ENCODE results near the gene ICE2. TPM values are rescaled to one million over a fixed set of nuclear protein-coding genes. Genes with fewer than 3 reads are reported as not detected.

The ICE2 gene
- total RNA-seq, 4 donors from 2014 or later, result 5.8 to 19.0 (median 14.3) TPM

DNA sequence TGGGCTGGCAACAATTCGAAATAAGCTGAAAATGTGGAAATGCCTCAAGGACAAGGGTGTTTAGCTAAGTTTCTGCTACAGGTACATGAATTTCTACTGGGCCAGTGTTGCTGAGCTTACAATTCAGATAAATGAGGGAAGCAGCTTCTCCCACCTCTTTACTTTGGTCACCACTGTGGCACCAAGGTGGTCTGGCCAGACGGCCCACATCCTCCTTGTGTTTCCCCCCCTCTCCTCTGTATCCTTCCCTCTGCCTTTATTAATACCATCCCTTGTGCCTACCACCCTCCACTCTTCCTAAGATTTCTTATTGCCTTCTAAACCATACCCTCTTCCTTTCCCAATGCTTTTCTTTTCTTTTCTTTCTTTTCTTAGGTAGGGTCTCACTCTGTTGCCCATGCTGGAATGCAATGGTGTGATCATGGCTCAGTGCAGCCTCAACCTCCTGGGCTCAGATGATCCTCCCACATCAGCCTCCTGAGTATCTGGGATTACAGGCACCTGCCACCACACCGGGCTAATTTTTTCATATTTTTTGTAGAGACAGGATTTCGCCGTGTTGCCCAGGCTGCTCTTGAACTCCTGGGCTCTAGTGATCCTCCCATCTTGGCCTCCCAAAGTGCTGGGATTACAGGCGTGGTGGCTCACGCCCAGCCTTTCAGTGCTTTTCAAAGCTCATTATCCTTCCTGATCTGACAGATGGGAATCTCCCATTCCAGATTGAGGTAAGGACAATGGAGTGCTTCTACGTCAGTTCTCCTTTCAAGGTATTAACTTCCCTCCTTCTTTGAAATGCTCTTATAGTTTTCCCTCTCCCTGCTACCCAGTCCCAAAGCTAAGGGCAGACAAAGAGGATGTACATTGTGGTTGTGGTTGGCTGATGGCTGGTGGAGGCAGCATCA is 95.9 kb downstream of the ICE2 start:
- no peak overlapping the region for H3K4me3 ChIP-seq
- no peak for TF ChIP-seq POLR2A (IDR thresholded peaks at IDR 0.05)
- TF ChIP-seq, protein P1, sequence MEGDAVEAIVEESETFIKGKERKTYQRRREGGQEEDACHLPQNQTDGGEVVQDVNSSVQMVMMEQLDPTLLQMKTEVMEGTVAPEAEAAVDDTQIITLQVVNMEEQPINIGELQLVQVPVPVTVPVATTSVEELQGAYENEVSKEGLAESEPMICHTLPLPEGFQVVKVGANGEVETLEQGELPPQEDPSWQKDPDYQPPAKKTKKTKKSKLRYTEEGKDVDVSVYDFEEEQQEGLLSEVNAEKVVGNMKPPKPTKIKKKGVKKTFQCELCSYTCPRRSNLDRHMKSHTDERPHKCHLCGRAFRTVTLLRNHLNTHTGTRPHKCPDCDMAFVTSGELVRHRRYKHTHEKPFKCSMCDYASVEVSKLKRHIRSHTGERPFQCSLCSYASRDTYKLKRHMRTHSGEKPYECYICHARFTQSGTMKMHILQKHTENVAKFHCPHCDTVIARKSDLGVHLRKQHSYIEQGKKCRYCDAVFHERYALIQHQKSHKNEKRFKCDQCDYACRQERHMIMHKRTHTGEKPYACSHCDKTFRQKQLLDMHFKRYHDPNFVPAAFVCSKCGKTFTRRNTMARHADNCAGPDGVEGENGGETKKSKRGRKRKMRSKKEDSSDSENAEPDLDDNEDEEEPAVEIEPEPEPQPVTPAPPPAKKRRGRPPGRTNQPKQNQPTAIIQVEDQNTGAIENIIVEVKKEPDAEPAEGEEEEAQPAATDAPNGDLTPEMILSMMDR (IDR thresholded peaks at IDR 0.05 in 4 of 5, conservative IDR thresholded peaks at IDR 0.05 in 1 of 5), result no peak
- peaks cover 48 to 95% of the 10 kb centered on the region in 2 donors for H3K4me1 ChIP-seq
- no peaks in the 10 kb centered on the region for H3K9me3 ChIP-seq
- DNase-seq (no peak), ATAC-seq (no peak)
- in situ Hi-C loops (cut with MboI; ENCODE audit: low sequenced_read_pairs in 4 of 4), result no loop called here
- intact Hi-C loops (cut with DNase I; ENCODE audit: low total_unique reads), result no loop called here
- H3K36me3 ChIP-seq, result peaks cover 0 to 65% of the 10 kb centered on the region in 2 donors
- H3K27me3 ChIP-seq, result no peaks in the 10 kb centered on the region
- H3K27ac ChIP-seq, result peak overlapping the region in 3 of 4 donors; percentile 5 to 89 (median 35)

DNA sequence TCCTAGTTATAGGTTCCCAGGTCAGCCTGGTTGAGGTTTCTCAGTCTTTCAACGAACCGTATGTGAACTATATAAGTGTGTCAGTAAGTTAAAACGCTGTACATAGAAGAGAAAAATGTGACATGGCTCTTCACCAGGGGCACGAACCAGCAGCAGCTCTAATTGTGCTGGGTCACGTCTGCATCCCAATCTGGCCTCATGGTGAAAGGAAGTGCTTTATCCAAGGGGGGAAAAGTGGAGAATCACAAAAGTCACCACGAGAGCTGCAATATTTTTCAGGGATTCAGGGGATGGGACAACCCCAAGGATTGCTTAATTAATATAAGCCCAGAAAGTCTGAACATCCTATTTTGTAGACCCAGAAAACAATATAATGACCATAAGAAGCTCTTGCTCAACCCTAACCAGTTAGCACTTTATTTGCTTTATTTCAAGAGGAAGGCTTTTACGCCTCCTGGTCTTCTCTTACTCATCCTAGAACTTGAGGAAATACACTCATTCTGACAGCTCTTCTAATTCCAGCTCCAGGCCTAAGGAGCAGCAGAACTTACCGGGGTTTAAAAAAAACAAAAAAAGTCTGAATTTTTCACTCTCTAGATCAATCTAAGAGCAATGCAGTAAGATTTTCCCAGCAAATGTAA is 97.7 kb downstream of the ICE2 start:
- Histone ChIP-seq H3K9me3 (no peaks in the 10 kb centered on the region), H3K4me3 (no peak overlapping the region), H3K4me1 (peaks cover 59 to 95% of the 10 kb centered on the region in 2 donors), H3K36me3 (peaks cover 0 to 71% of the 10 kb centered on the region in 2 donors), H3K27me3 (no peaks in the 10 kb centered on the region), H3K27ac (peak overlapping the region in 3 of 4 donors; percentile 35 to 89 (median 89))
- ATAC-seq (no peak), DNase-seq (no peak)
- no peak for TF ChIP-seq POLR2A (IDR thresholded peaks at IDR 0.05)
- TF ChIP-seq, protein P1 (IDR thresholded peaks at IDR 0.05 in 4 of 5, conservative IDR thresholded peaks at IDR 0.05 in 1 of 5), result no peak
- in situ Hi-C loops (cut with MboI; ENCODE audit: low sequenced_read_pairs in 4 of 4), result no loop called here
- intact Hi-C loops (cut with DNase I; ENCODE audit: low total_unique reads), result no loop called here

DNA sequence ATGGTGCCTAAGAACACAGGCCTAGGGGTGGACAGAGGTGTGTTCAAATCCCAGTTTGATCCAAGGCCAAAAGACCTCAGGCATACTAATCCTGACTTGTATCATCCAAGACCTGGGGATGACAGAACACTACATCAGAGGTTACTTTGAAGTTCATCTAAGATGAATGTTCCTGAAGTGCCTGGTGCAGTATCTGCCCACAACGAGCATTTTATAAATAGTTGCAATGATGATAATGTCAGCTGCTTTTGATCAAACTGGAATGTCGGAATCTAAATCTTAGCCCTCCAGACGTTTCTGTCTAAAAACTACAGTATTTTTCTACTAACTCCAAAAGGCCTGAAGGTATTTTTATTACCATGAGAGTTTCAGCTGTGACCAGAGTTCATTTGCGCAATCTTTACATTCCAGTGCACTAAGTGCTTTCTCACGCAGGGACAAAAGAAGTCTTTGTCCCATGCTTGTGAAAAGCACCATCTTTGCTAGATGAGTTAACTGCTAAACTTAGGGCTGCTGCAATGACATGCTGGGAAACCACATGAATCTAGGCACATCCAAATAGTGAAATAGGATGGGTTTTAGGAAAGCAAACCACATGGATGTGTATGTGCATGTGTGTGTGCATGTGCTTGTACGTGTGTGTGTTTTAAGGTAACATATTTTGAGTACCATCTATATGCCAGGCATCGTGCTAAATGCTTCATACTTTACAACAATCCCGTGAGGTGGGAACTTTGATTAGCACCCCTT is 99.2 kb downstream of the ICE2 start:
- peak; percentile 87 to 90 for ATAC-seq
- in situ Hi-C loops (cut with MboI; ENCODE audit: low sequenced_read_pairs in 4 of 4) (no loop called here), intact Hi-C loops (cut with DNase I; ENCODE audit: low total_unique reads) (no loop called here)
- TF ChIP-seq POLR2A (IDR thresholded peaks at IDR 0.05), result no peak
- TF ChIP-seq, protein P1 (IDR thresholded peaks at IDR 0.05 in 4 of 5, conservative IDR thresholded peaks at IDR 0.05 in 1 of 5), result no peak
- H3K9me3 ChIP-seq, result no peaks in the 10 kb centered on the region
- H3K4me1 ChIP-seq, result peaks cover 61 to 96% of the 10 kb centered on the region in 2 donors
- no peaks in the 10 kb centered on the region for H3K27me3 ChIP-seq
- no peak for DNase-seq
- peak overlapping the region; percentile 82 to 89 (median 88) for H3K27ac ChIP-seq
- peaks cover 0 to 67% of the 10 kb centered on the region in 2 donors for H3K36me3 ChIP-seq
- H3K4me3 ChIP-seq, result no peak overlapping the region

DNA sequence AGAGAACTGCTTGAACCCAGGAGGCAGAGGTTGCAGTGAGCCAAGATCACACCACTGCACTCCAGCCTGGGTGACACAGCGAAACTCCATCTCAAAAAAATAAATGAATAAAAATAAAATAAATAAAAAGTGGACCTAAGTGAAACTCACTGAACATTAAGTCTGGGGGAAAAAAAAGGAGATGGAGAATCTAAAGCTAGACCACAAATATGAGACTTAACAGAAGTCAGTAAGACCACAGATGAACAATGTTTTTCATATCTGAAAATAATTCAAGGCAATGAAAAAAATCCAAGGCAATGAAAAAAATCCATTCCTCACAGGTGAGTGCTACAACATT is 99.8 kb downstream of the ICE2 start:
- in situ Hi-C loops (cut with MboI; ENCODE audit: low sequenced_read_pairs in 4 of 4) (no loop called here), intact Hi-C loops (cut with DNase I; ENCODE audit: low total_unique reads) (no loop called here)
- no peak overlapping the region for H3K4me3 ChIP-seq
- H3K4me1 ChIP-seq, result peaks cover 61 to 96% of the 10 kb centered on the region in 2 donors
- no peak for ATAC-seq
- H3K27me3 ChIP-seq, result no peaks in the 10 kb centered on the region
- H3K27ac ChIP-seq, result peak overlapping the region; percentile 82 to 89 (median 88)
- no peak for TF ChIP-seq POLR2A (IDR thresholded peaks at IDR 0.05)
- TF ChIP-seq, protein P1 (IDR thresholded peaks at IDR 0.05 in 4 of 5, conservative IDR thresholded peaks at IDR 0.05 in 1 of 5), result no peak
- no peaks in the 10 kb centered on the region for H3K9me3 ChIP-seq
- H3K36me3 ChIP-seq, result peaks cover 0 to 62% of the 10 kb centered on the region in 2 donors
- no peak for DNase-seq
